HG03439 (cell line): ENCODE results near the gene NOS3.

ENCODE experiments used
- ATAC-seq: cut with Tn5 transposase; IDR thresholded peaks from one replicate; pipeline ENCODE4 v1.9.1; 2021; ENCODE audit warnings: mild to moderate bottlenecking, moderate library complexity; ENCODE audit not compliant: unreplicated experiment

Gene NOS3

GRCh38 chr7:150951521-150951920 lies 39.3 kb upstream of the NOS3 start:
- no peak for ATAC-seq

GRCh38 chr7:150952331-150953050 lies 38.3 kb upstream of the NOS3 start:
- no peak for ATAC-seq

DNA sequence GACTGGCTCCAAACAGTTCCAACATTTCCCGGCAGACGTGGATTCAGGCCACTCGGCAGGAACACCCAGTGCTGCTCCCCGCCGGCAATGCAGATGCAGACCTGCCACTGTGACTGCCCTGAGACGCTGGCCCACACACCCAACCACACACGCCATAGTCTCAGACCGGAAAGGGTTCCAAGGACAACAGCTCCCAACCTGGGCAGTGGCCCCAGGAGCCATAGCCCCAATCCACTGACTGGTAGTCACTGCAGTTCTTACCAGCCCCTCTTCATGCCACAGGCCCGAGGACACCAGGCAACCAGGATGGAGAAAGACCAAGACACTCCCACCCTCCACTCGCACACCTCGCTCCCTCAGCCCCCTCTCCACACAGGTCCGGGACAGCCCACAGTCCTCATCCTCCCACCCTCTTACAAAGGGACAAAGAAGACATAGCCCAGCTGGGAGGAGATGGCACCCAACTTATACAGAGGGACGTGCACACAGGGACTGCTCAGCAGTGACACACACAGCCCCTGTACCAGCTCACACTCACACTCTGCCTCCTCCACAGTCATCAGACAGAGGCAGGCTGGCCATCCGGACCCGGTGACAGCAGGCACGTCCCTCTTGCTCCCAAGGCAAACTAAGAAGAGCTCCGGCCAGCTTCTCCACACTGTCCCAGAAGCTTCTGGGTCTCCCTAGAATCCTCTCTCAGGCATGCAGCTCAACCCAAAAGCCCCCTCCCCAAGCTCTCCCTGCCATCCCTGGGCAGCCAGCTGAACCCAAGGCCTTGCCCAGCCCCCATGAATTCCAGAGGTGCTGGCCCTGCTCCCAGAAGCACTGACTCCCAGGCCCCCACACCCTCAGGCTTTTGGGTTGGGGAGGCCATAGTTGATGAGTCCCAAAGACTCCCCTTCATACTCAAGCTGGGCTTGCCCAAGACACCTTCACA lies 37.5 kb upstream of the NOS3 start:
- no peak for ATAC-seq

GRCh38 chr7:150954201-150954985 lies 36.4 kb upstream of the NOS3 start:
- no peak for ATAC-seq

DNA sequence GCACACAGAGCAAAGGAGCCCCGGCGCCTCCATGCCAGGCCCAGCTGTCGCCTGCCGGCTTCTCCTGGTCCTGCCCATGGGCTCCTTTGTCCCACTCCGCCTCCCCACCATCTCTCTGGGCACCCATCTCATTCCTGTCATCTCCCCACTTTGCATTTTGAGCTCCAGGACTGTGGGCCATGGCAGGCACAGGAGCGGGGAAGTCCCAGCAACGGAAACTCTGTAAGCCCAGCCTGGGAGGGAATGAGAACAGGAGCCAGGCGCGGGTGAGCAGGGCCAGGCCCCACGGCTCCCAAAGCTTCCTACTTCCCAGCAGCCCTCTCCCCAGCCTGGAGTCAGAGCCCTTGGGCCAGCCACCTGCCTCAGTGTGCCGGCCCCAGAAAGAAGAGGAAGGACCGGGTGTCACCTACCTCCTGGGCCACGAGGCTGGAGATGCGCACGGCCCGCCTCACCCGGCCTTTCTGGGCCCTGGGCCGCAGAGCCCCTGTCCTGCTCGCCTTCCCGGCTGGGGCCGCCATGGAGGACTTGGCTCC lies 35.8 kb upstream of the NOS3 start:
- no peak for ATAC-seq

GRCh38 chr7:150955519-150956394 lies 35.1 kb upstream of the NOS3 start:
- ATAC-seq, result no peak

DNA sequence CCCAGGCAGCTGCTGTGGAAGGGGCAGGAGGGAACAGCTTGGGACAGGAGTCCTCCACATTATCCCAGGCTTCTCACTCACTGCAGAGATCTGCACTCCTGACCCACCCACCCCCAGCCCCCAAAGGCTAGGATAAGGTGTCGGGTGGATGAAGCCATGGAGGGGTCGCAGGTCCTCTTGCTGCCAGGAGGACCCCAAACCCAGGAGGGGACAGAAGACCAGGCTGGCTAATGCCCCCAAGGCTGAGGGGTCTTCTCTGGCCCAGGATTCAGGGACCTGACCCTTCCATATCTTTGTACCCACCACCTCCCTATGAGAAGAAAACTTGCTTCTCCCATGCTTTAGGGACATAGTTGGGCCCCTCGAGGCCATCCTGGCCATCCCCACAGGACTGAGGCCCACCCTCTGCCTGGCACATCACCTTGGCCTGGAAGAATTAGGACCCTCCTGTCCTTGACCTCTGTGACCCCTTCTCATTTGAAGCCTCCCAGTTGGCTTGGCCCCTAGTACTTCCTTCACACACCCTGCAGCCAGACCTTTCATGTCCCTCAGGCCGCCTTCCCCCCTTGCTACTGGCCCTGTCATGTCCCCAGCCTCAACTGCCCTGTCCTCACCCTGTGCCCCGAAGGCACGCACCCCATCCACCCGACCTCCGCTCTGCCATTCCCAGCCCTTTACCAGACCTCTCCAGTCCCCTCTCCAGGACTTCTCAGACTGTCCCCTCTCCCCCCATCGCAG lies 34.3 kb upstream of the NOS3 start:
- no peak for ATAC-seq

- no peak for ATAC-seq
Measured at GRCh38 chr7:150957133-150958020, 33.4 kb upstream of the NOS3 start.

GRCh38 chr7:150958062-150958552 lies 32.7 kb upstream of the NOS3 start:
- ATAC-seq, result no peak

- no peak for ATAC-seq
Measured at GRCh38 chr7:150958597-150958996, 32.2 kb upstream of the NOS3 start.

DNA sequence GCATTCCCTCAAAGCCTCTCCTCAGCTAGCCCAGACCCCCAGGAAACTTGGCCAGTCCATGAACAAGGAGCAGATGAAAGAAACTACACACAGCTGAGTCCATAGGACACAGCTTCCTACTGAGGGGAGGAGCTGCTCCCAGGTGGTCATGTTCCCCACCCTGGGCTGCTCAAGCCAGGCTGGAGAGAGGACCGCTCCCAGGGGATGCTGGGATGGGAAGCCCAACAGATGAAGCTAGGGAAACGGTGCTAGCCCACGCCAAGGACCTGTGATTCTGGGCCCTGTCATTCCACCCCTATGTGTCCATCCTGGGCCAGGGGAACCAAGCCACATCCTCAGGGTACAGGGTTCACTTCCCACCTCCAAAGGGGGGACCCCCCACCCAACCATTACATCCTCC lies 31.7 kb upstream of the NOS3 start:
- ATAC-seq, result no peak

DNA sequence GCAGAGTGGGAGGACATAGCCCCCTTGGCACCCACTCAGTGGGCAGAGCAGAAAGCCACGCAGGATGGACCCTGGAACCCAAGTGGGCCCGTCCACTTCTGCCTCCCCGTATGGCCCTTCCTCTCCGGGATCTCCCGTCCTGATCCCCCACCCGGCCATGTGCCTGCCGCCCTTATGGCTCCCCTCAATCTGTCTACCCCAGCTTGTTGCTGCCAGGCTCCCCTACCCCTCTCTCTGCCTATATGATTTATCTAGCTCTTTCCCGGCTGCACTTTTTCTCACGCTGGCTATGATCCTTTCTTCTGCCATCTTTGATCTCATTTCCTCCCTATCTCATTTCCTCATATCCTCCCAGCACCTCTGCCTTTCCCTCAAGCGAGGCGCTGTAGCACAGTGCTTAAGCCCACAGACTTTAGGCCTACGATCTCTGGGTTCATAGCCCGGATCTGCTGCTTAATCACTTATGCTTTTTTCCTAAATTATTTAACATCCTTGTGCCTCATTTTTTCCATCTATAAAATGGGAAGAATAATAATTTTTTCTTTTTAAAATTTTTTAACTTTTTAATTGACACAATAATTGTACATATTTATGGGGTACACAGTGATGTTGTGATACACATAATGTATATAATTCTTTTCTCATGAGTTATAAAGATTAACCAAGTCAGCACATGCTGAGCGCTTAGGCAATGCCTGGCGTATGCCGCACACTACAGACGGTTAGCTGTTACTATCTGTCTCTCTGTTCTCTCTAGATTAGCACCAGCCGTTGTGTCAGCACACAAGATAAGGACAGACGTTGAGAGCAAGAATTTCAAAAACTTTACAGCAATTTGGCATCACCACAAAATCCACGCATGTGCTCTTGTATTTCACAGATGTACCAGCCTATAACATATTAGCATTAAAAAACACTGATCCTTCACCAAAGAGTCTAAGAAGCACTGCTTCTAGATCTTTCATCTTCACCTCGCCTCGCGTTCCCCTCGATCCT lies 30.8 kb upstream of the NOS3 start:
- no peak for ATAC-seq

DNA sequence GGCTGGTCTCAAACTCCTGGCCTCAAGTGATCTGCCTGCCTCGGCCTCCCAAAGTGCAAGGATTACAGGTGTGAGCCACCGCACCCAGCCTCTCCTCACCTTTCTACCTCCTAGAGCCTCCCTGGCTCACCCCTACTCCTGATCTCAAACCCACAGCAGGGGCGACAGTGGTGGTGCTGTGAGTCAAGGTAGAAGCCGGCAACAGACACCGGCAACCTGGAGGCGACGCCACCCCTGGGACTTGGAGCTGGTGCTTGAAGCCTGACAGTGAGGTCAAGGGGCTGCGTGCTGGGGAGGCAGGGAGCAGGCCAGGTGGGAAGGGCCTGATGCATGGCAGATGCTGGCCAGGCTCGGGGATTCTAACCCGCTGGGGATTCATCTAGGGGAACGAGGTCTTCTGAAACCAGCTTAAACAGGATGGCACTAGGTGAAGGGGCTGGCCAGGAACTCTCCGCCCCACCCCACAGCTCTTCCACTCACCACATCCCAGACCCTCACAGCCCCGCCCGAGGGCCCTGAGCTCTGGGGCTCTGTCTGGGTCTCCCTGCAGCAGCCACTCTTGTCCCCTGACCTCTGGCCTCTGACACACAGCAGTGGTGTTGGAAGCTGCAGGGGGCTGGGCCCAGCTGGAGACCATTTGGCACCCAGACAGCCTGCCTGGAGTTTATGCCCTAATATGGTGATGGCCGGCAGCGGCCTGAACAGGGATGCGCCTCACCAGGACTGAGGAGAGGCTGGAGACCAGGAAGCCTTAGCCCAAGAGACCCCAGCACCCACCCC lies 29.1 kb upstream of the NOS3 start:
- no peak for ATAC-seq

DNA sequence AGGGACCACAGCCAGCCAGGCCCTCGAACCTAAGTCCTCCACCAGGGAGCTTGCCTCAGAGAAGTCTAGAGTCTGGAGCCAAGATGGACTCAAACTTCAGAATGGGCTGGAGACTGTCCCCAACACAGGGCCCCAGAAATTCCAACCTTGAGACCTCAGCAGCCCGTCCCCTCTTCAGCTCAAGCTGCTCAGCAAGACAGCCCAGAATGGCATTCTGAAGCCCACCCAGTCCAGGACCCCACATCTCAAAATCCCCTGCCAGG lies 28.6 kb upstream of the NOS3 start:
- no peak for ATAC-seq

DNA sequence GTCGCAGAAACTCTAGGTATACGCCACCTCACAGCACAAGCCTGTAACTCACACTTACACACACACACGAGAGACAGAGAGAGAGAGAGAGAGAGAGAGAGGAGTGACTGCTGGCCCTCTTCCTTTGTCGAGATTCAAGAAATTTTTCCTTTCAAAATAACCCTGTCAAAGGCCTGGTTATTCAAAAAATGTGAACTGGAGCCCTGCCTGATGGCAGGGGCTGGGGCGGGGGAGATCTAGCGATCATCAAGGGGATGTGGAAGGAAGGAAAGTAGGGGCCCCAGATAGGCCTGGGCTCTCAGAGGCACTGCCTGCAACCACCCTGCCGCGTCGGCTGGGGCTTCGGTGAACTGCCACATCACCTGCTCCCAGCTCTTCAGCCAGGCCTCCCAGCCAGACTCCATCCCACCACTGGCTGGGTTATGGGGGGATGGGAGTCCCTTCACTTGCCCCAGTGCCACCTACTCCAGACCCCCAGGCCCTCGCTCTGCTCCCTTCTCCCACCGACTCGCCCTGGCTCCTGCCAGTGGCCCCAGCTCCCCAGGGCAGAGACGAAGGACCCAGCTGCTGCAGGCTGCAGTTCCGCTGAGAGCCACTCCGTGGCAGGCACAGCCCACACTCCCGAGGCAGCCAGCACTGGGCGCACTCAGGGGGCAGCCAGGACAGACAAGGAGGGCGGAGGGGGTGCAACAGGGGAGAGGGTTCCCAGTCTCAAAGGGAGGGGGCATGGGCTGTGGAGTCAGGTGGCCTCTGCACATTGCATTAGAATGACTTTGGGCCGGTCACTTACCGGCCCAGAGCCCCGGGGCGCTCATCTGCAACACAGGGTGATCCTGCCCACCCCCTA lies 28.0 kb upstream of the NOS3 start:
- no peak for ATAC-seq
